ENCODE measurements around the gene TRIML2.

GRCh38 chr4:188086858-188087257 lies 22.5 kb downstream of the TRIML2 start:
- TF ChIP-seq CREB1 (IDR thresholded peaks at IDR 0.05) (no peak), CREB1 (CRISPR knock-in tag; IDR thresholded peaks at IDR 0.05) (no peak), PHF8 (IDR thresholded peaks at IDR 0.05; ENCODE audit: borderline replicate concordance, low read length) (no peak), CTCF (IDR thresholded peaks at IDR 0.05 in 2 of 3, conservative IDR thresholded peaks at IDR 0.05 in 1 of 3; ENCODE audit: insufficient read depth in 2 of 3, low read depth in 1 of 3, low read length in 3 of 3) (no peak), ZNF23 (CRISPR knock-in tag; IDR thresholded peaks at IDR 0.05) (no peak), EP300 (IDR thresholded peaks at IDR 0.05; ENCODE audit: low read length) (no peak), ERF (CRISPR knock-in tag; IDR thresholded peaks at IDR 0.05) (no peak), SMC3 (conservative IDR thresholded peaks at IDR 0.05; ENCODE audit: insufficient read depth, low read depth, low read length) (no peak), SIN3B (IDR thresholded peaks at IDR 0.05; ENCODE audit: low read depth) (no peak), SP1 (CRISPR knock-in tag; IDR thresholded peaks at IDR 0.05) (no peak), EZH2 (IDR thresholded peaks at IDR 0.05; ENCODE audit: borderline replicate concordance, low read depth, low read length) (no peak), PCBP2 (IDR thresholded peaks at IDR 0.05; ENCODE audit: low read depth, low read length, poor library complexity, severe bottlenecking) (no peak), ZNF695 (CRISPR knock-in tag; IDR thresholded peaks at IDR 0.05) (no peak)
- TF ChIP-seq, protein P1, sequence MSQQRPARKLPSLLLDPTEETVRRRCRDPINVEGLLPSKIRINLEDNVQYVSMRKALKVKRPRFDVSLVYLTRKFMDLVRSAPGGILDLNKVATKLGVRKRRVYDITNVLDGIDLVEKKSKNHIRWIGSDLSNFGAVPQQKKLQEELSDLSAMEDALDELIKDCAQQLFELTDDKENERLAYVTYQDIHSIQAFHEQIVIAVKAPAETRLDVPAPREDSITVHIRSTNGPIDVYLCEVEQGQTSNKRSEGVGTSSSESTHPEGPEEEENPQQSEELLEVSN (IDR thresholded peaks at IDR 0.05; ENCODE audit: borderline replicate concordance in 1 of 2, extremely low read depth in 1 of 2, insufficient read depth in 1 of 2, insufficient read length in 1 of 2, low read depth in 1 of 2, low read length in 1 of 2, poor library complexity in 1 of 2, severe bottlenecking in 1 of 2): no peak
